HG02938 (cell line): ENCODE data around the gene RECQL.
A peak's percentile ranks its signal among the peaks of the same experiment; 100 is the strongest.
"Not testable (repeated sequence)": the region's sequence is repeated elsewhere in the genome, so short reads cannot be mapped to it uniquely, and the experiment has no call there.

Experiments used
- ATAC-seq: cut with Tn5 transposase; IDR thresholded peaks from one replicate; pipeline ENCODE4 v1.9.1; 2021; ENCODE audit warnings: mild to moderate bottlenecking, moderate library complexity; ENCODE audit not compliant: unreplicated experiment

The RECQL gene

GRCh38 chr12:21502872-21503271, 1.4 kb upstream of the RECQL start:
- ATAC-seq, result no peak

GRCh38 chr12:21502164-21502496, 695 bp upstream of the RECQL start:
- peak; percentile 8 for ATAC-seq

GRCh38 chr12:21500786-21501257, 613 bp downstream of the RECQL start:
- peak; percentile 0 for ATAC-seq

GRCh38 chr12:21499765-21500164, 1.7 kb downstream of the RECQL start:
- no peak for ATAC-seq

- ATAC-seq, result no peak
These were observed 15.4 kb downstream of the RECQL start for GRCh38 chr12:21485998-21486397.

- no peak for ATAC-seq
These were observed 17.9 kb downstream of the RECQL start for GRCh38 chr12:21483531-21483930.

GRCh38 chr12:21478756-21479455, 22.5 kb downstream of the RECQL start:
- no peak for ATAC-seq

- no peak for ATAC-seq
These were observed 24.5 kb downstream of the RECQL start for GRCh38 chr12:21476949-21477348.

- ATAC-seq, result no peak
These were observed 25.9 kb downstream of the RECQL start for GRCh38 chr12:21475552-21475951.

- no peak for ATAC-seq
These were observed 29.1 kb downstream of the RECQL start for GRCh38 chr12:21472197-21472823.

GRCh38 chr12:21471294-21471693, 30.1 kb downstream of the RECQL start:
- ATAC-seq, result no peak

GRCh38 chr12:21467334-21467733, 34.1 kb downstream of the RECQL start:
- ATAC-seq, result not testable (repeated sequence)

- ATAC-seq, result no peak
These were observed 42.0 kb downstream of the RECQL start for GRCh38 chr12:21459474-21459873.

GRCh38 chr12:21456291-21456780, 45.1 kb downstream of the RECQL start:
- no peak for ATAC-seq

GRCh38 chr12:21453312-21453852, 48.1 kb downstream of the RECQL start:
- ATAC-seq, result no peak

GRCh38 chr12:21451529-21451928, 49.9 kb downstream of the RECQL start:
- no peak for ATAC-seq

- ATAC-seq, result no peak
These were observed 57.0 kb downstream of the RECQL start for GRCh38 chr12:21444193-21445146.

- no peak for ATAC-seq
These were observed 62.1 kb downstream of the RECQL start for GRCh38 chr12:21439347-21439746.

GRCh38 chr12:21438643-21439042, 62.8 kb downstream of the RECQL start:
- no peak for ATAC-seq

GRCh38 chr12:21434699-21435098, 66.7 kb downstream of the RECQL start:
- ATAC-seq, result no peak

GRCh38 chr12:21433525-21433924, 67.9 kb downstream of the RECQL start:
- no peak for ATAC-seq
